ENCODE measurements around the gene ADAMTS16.

The ADAMTS16 gene

DNA sequence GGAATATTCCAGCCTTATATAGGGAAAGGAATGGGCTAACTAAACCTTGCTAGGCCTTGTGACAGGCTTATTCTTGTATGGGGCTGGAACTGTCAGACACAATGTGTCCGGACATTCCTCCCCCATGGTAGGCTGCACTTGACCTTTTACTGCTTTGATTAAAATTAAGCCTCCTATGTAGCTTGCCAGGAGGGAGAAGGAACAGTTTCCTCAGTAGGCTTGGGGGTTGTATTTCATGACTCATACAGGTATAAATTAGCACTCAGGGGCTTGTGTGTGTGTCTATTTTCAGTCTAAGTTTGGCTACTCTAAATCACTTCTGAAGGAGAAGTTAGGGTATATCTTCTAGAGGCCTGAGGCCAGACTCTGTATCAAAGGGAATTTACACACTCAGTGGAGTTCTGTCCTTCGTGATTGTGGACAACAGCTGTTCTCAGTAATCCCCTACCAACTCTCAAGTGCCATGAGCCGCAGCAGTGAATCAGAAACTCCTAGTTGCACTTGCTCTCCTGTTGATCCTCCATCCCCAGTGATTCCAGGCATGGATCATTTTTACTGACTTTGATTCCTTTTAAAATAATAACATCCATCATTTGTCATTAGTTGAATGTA, 16.4 kb downstream of the ADAMTS16 start:
- no peak overlapping the region for H3K27ac Mint-ChIP-seq
- no peaks in the 10 kb centered on the region for H3K36me3 Mint-ChIP-seq (ENCODE audit: low read depth)
- H3K4me3 Mint-ChIP-seq: no peak overlapping the region
- H3K9me3 Mint-ChIP-seq: no peaks in the 10 kb centered on the region
- H3K4me1 Mint-ChIP-seq (ENCODE audit: low read depth): no peaks in the 10 kb centered on the region
- H3K27me3 Mint-ChIP-seq: peaks cover 4% of the 10 kb centered on the region

DNA sequence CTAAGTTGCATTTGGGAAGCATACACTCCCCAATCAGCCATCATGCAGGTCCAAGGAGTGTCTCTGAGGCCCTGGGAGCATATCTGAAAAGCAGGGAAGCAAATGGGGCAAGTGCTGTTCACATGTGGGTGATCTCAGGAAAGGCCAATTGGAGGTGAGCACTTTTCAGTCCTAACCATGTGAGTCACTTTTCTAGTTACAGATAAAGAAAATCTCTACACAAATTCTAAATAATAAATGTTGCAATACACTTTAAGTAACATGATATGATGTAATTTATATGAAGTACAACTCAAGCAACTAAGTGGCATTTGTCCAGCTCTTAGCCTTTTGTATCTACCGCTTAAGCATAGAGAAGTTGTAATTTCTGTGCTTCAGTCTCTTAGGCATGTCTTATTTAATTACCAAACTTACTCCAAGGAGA, 18.4 kb downstream of the ADAMTS16 start:
- H3K9me3 Mint-ChIP-seq: no peaks in the 10 kb centered on the region
- H3K27ac Mint-ChIP-seq: no peak overlapping the region
- no peak overlapping the region for H3K4me3 Mint-ChIP-seq
- peaks cover 4% of the 10 kb centered on the region for H3K27me3 Mint-ChIP-seq
- no peaks in the 10 kb centered on the region for H3K36me3 Mint-ChIP-seq (ENCODE audit: low read depth)
- no peaks in the 10 kb centered on the region for H3K4me1 Mint-ChIP-seq (ENCODE audit: low read depth)

DNA sequence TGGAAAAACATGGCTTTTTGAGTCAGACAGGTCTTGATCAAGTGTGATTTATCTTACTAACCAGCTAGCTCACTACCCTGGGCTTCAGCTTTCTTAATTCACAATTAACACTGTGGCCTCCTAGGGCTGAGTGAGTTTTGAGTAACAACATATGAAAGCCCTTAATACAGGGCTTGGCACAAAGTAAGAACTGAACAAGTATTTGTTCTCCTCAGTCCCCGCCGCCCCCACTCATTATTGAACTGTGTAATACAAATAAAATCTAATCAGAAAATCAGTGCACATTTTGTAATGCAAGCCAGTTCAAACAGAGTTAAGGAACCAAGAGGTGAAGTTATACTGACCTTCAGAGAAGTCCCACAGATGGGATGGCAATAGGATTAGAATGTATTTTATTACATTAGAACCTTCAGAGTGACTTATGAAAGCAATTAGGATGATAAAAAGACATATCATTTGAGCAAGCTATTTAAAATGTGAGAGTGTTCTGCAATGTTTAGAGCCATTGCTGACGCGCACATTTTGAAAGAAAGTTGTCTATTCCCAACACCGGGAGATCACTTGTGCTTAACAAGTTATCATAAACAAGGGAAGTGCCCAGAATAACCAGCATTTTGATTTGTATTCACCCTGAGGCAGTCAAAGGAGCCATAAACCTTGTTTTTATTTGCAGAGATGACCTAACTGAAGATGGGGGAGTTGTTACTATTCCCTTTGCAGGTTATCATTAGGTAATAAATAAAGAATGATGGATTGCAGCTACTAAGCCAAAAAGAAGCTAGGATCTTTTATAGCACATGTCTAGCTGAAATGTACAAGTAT, 19.4 kb downstream of the ADAMTS16 start:
- peaks cover 4% of the 10 kb centered on the region for H3K27me3 Mint-ChIP-seq
- H3K4me3 Mint-ChIP-seq: no peak overlapping the region

DNA sequence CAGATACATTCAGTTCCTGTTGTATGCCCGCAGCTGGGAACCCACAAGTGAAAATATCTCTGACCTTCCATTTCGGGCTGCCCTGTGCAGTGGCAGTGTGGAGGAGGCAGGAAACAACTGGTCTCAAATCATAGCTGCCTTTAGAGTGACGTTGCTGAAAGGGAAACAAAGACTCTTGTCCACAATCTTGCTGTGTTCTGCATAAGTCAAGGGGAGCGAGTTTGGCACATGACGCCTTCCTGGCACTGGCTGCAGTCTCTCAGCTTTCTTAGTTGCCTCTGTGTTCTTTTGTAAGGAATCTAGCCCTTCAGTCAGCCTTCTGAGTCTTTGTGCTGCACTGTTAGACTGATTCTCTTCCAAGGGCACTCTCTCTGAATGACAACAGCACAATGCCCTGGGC, 24.0 kb downstream of the ADAMTS16 start:
- Mint-ChIP-seq H3K36me3 (ENCODE audit: low read depth) (no peaks in the 10 kb centered on the region), H3K27ac (no peak overlapping the region)

More for the DNA sequence above, 19.4 kb downstream of the ADAMTS16 start:
- H3K4me1 Mint-ChIP-seq (ENCODE audit: low read depth): no peaks in the 10 kb centered on the region
- no peak overlapping the region for H3K27ac Mint-ChIP-seq
- H3K9me3 Mint-ChIP-seq: no peaks in the 10 kb centered on the region
- no peaks in the 10 kb centered on the region for H3K36me3 Mint-ChIP-seq (ENCODE audit: low read depth)

DNA sequence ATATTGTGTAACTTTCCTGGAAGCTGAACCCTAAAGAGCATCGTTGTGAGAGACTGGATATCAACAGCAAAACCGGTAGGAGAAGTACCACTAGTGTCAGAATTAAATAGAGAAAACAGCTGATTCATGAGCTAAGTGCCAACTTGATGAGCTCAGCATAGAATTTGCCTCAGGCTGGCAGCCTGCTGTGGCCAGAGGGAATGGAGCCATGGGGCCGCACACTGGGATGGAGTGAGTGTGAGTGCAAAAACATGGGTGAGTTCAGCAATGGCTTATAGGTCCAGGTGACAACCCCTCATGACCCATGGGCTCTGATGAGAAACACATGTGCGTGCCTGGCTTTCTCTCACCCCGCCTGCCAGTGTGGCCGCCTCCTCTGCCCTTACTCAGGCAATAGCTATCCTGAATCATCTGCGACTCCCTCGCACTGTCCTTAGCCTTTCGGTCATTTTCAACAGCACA, 25.4 kb downstream of the ADAMTS16 start:
- H3K36me3 Mint-ChIP-seq (ENCODE audit: low read depth): no peaks in the 10 kb centered on the region
- H3K9me3 Mint-ChIP-seq: no peaks in the 10 kb centered on the region
- H3K4me1 Mint-ChIP-seq (ENCODE audit: low read depth): no peaks in the 10 kb centered on the region
- no peak overlapping the region for H3K27ac Mint-ChIP-seq
- H3K4me3 Mint-ChIP-seq: no peak overlapping the region
- no peaks in the 10 kb centered on the region for H3K27me3 Mint-ChIP-seq

More for the DNA sequence above, 24.0 kb downstream of the ADAMTS16 start:
- no peaks in the 10 kb centered on the region for H3K4me1 Mint-ChIP-seq (ENCODE audit: low read depth)
- H3K4me3 Mint-ChIP-seq: no peak overlapping the region
- no peaks in the 10 kb centered on the region for H3K9me3 Mint-ChIP-seq
- H3K27me3 Mint-ChIP-seq: no peaks in the 10 kb centered on the region

DNA sequence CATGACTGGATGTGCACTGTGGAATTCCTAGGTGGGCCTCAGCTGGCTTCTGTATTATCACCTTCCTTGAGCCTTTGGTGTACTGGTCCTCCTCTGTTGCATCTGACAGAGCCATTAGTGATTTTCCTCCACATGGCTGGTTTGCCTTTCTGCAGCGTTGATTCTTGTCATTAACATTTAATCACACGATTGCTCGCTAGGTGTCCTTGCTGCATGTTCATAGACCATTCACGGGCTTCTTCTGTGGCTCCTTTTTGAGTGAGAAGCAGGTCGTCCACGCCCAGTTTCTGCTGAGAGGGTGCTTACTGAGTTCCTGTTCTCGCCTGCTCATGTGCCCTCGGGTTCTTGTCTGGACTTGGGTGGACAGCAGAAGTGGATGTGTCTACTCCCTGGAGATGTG, 29.3 kb downstream of the ADAMTS16 start:
- Mint-ChIP-seq H3K9me3 (peaks cover 3% of the 10 kb centered on the region), H3K36me3 (ENCODE audit: low read depth) (no peaks in the 10 kb centered on the region), H3K27ac (no peak overlapping the region), H3K27me3 (peaks cover 3% of the 10 kb centered on the region), H3K4me1 (ENCODE audit: low read depth) (no peaks in the 10 kb centered on the region), H3K4me3 (no peak overlapping the region)

DNA sequence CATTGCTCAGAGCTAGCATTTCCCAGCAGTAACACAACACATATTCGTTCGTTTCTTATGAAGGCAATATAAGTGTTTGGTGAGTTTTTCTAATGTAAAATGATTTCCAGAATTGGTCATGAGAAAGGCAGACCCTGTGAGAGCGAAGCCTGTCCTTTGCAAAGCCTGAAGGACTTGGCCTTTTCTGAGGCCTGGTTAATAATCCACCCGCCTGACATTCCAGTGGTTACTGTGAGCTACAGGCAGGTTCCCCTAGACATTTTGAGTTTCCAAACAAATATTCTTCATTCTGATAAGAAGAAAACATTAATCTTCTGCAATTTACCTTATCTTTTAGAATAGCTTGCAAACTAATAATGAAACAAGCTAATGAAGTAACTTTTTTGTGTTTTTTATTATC, 38.0 kb downstream of the ADAMTS16 start:
- Mint-ChIP-seq H3K4me3 (no peak overlapping the region), H3K4me1 (ENCODE audit: low read depth) (no peaks in the 10 kb centered on the region), H3K36me3 (ENCODE audit: low read depth) (no peaks in the 10 kb centered on the region), H3K27me3 (peaks cover 20% of the 10 kb centered on the region), H3K27ac (no peak overlapping the region), H3K9me3 (peaks cover 3% of the 10 kb centered on the region)

DNA sequence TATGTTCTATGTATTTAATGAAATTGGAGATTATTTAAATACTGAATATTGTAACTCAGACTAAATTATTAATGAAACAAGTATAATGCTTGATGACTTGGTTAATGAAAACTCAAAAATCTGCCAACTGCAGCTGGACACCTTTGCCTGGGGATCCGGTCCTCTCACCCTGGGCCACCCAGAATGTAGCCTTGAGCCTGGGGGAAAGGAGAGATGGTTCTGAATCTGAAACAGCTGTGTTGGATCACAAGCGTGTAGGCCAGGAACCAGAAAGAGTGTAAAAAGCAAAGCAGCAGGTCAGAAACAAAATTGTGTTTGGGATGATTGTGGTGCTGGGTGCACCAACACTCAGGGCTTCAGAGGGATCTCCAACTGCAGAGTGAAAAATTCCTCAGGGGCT, 38.5 kb downstream of the ADAMTS16 start:
- no peak overlapping the region for H3K27ac Mint-ChIP-seq
- H3K4me3 Mint-ChIP-seq: no peak overlapping the region
- no peaks in the 10 kb centered on the region for H3K36me3 Mint-ChIP-seq (ENCODE audit: low read depth)
- H3K9me3 Mint-ChIP-seq: peaks cover 3% of the 10 kb centered on the region
- peaks cover 20% of the 10 kb centered on the region for H3K27me3 Mint-ChIP-seq
- no peaks in the 10 kb centered on the region for H3K4me1 Mint-ChIP-seq (ENCODE audit: low read depth)

DNA sequence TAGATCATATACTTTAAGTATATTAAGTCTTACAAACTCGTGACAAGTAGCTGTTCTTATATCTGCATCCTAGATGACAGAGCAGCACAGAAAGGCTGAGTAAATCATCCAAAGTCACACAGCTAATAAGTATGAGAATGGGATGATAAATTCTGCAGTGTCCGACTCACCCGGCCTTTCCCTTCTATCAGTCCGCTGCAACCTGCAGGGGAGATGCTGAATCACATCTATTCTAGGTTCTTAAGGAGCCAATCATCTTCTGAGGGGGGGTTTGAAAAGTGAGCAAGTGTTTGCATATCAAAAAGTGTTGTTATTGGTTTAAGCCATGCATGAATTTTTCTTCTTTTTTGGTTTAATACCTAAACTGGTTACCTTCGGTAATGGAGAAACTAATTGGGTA, 38.9 kb downstream of the ADAMTS16 start:
- Mint-ChIP-seq H3K4me3 (no peak overlapping the region), H3K27ac (no peak overlapping the region), H3K36me3 (ENCODE audit: low read depth) (no peaks in the 10 kb centered on the region), H3K27me3 (peaks cover 20% of the 10 kb centered on the region), H3K4me1 (ENCODE audit: low read depth) (no peaks in the 10 kb centered on the region), H3K9me3 (peaks cover 3% of the 10 kb centered on the region)

DNA sequence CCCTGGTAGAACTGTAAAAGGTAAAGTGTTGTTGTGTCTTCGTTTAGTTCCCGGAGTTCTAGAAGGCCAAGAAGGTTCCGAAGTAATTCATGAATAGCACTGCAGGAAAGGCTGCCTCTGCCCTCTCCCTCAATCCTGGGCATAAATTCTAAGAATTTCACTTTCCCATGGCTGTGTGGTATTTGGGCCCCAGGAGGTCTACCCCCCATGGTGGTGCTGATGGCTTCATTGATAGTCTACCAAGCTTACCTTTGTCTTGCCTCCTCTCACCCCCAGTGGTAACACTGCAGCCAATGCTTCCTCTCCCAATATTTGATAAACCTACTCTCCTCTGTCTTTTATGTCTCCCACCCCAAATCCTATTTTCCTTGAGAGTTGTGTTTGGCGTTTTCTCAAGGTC, 39.5 kb downstream of the ADAMTS16 start:
- no peak overlapping the region for H3K4me3 Mint-ChIP-seq
- H3K4me1 Mint-ChIP-seq (ENCODE audit: low read depth): no peaks in the 10 kb centered on the region
- H3K36me3 Mint-ChIP-seq (ENCODE audit: low read depth): no peaks in the 10 kb centered on the region
- H3K27ac Mint-ChIP-seq: no peak overlapping the region
- no peaks in the 10 kb centered on the region for H3K9me3 Mint-ChIP-seq
- H3K27me3 Mint-ChIP-seq: peaks cover 16% of the 10 kb centered on the region

DNA sequence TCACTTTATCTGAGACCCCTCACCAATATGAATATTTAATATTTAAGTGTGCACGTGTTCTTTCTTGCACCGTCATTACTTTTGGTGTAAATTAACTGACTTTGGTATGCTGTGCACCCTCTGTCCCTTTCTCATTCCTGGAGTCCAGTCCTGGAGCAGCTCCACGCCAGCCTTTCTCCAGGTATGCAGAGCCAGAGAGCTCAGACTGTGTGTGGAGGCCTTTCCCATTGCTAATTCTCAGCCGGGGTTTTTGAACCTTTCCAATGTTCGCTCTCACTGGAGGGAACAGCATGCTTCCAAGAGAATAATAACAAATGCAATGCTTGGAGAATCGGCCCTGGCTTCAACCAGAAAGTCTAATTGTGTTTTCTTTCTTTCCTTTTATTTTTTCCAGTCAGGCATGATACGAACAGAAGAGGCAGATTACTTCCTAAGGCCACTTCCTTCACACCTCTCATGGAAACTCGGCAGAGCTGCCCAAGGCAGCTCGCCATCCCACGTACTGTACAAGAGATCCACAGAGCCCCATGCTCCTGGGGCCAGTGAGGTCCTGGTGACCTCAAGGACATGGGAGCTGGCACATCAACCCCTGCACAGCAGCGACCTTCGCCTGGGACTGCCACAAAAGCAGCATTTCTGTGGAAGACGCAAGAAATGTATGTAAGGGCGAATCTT, 41.7 kb downstream of the ADAMTS16 start:
- H3K4me3 Mint-ChIP-seq: no peak overlapping the region
- H3K4me1 Mint-ChIP-seq (ENCODE audit: low read depth): no peaks in the 10 kb centered on the region
- no peaks in the 10 kb centered on the region for H3K9me3 Mint-ChIP-seq
- no peak overlapping the region for H3K27ac Mint-ChIP-seq
- no peaks in the 10 kb centered on the region for H3K36me3 Mint-ChIP-seq (ENCODE audit: low read depth)
- H3K27me3 Mint-ChIP-seq: peaks cover 14% of the 10 kb centered on the region

DNA sequence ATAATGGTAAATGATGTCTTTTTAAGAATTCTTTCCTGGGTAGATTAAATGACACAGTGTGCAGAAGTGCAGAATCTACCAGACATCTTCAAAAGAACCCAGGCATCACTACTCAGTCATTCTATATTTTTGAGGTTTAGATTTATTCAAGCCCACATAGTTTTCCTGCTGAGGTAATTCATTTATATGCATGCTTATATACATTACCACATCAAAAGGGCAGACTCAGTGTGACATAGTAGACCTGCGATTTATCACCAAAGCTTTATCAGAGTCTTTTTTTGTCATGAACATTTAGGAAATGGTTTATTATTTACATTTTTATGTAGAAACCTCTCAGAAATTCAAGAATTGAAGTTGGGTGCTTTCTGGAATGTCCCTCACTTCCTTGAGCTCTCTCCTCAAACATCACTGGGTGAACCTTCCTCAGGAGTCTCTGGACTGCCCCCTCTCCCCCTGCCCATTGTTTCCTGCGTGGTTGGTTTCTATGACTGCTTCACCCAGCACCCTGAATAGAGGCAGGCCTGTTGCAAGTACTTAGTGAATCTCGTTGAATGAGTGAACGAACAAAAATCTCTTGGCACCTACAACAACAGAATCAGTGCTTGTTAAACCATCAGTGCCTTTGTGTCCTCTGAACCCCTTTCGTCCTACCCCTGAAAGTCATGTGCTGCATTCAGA, 42.5 kb downstream of the ADAMTS16 start:
- Mint-ChIP-seq H3K4me3 (no peak overlapping the region), H3K4me1 (ENCODE audit: low read depth) (no peaks in the 10 kb centered on the region), H3K36me3 (ENCODE audit: low read depth) (no peaks in the 10 kb centered on the region), H3K27me3 (peaks cover 14% of the 10 kb centered on the region), H3K27ac (no peak overlapping the region), H3K9me3 (no peaks in the 10 kb centered on the region)

DNA sequence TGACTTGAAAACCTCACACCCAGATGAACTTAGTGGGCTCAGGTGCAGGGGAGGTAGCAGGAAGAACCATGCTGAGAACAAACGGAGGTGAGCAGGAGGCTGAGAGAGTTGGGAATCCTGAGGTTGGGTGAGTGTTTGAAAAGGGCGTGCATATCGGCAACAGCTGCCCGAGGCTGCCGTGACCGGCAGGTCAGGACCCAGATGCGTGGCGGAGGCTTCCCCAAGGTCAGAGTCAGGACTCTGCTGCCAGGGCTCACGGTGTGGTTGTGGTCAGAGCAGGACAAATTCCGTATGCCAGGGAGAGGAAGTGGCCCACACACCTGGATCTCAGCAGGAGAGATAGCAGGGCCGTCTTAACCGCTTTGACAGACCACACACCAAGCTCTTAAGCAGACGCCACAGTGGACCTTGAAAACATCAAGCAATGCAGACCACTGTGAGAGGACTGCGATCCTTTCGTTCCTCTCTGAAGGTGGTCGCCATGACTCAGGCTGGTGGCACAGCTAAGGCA, 43.1 kb downstream of the ADAMTS16 start:
- Mint-ChIP-seq H3K36me3 (ENCODE audit: low read depth) (no peaks in the 10 kb centered on the region), H3K27ac (no peak overlapping the region), H3K9me3 (no peaks in the 10 kb centered on the region), H3K4me3 (no peak overlapping the region), H3K27me3 (peaks cover 14% of the 10 kb centered on the region), H3K4me1 (ENCODE audit: low read depth) (no peaks in the 10 kb centered on the region)

DNA sequence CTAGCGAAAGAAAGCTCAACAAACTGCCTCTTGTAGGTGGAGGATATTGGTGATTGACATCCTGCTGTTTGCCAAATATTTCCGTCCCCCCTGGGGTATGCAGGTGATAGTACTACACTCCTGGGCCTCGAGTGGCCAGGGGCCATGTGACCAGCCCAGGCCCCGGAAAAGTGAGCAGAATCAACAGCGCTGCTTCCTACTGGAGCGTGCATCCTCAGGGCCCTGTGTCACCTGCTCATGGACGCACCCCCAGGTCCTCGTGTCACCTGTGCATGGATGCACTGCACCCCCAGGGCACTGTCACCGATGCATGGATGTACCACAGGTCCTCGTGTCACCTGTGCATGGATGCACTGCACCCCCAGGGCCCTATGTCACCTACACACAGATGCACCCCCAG, 43.8 kb downstream of the ADAMTS16 start:
- Mint-ChIP-seq H3K27ac (no peak overlapping the region), H3K27me3 (peaks cover 14% of the 10 kb centered on the region), H3K4me1 (ENCODE audit: low read depth) (no peaks in the 10 kb centered on the region), H3K36me3 (ENCODE audit: low read depth) (no peaks in the 10 kb centered on the region), H3K4me3 (no peak overlapping the region), H3K9me3 (no peaks in the 10 kb centered on the region)
